ENCODE results near the gene NPR3.

GRCh38 chr5:32790411-32790951 lies 79.4 kb downstream of the NPR3 start:
- no peak for TF ChIP-seq POLR2A (IDR thresholded peaks at IDR 0.05)
- TF ChIP-seq, protein P1, sequence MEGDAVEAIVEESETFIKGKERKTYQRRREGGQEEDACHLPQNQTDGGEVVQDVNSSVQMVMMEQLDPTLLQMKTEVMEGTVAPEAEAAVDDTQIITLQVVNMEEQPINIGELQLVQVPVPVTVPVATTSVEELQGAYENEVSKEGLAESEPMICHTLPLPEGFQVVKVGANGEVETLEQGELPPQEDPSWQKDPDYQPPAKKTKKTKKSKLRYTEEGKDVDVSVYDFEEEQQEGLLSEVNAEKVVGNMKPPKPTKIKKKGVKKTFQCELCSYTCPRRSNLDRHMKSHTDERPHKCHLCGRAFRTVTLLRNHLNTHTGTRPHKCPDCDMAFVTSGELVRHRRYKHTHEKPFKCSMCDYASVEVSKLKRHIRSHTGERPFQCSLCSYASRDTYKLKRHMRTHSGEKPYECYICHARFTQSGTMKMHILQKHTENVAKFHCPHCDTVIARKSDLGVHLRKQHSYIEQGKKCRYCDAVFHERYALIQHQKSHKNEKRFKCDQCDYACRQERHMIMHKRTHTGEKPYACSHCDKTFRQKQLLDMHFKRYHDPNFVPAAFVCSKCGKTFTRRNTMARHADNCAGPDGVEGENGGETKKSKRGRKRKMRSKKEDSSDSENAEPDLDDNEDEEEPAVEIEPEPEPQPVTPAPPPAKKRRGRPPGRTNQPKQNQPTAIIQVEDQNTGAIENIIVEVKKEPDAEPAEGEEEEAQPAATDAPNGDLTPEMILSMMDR (IDR thresholded peaks at IDR 0.05), result no peak
